Measurements from ENCODE around the gene GCG. TPM values are rescaled to one million over a fixed set of nuclear protein-coding genes. Genes with fewer than 3 reads are reported as not detected.

Gene GCG
- polyA plus RNA-seq, 12 donors: 11.5 to 75.9 (median 24.1) TPM; not detected in 1

- no peak for DNase-seq
Measured at GRCh38 chr2:162106746-162107145, 45.3 kb downstream of the GCG start.

GRCh38 chr2:162106146-162106551 lies 45.9 kb downstream of the GCG start:
- no peak for DNase-seq

GRCh38 chr2:162103443-162104009 lies 48.5 kb downstream of the GCG start:
- no peak for DNase-seq

GRCh38 chr2:162100579-162100978 lies 51.5 kb downstream of the GCG start:
- DNase-seq: no peak

GRCh38 chr2:162099836-162100235 lies 52.2 kb downstream of the GCG start:
- DNase-seq: no peak

Other genes starting within 250 kb of the GCG start
- gene DPP4, start 78.0 kb downstream of the GCG start, polyA plus RNA-seq (ENCODE audit: insufficient read length in 12 of 12): 10 to 100 TPM in 8 of 12 donors, 1 to 10 TPM in 3, not detected in 1; 7.9 to 40.4 (median 11.8) TPM
- gene FAP, start 91.2 kb upstream of the GCG start, polyA plus RNA-seq (ENCODE audit: insufficient read length in 12 of 12): 100 to 1,000 TPM in 3 of 12 donors, 10 to 100 TPM in 8, not detected in 1; 55.9 to 122 (median 96.2) TPM
- 1 to 10 TPM in 11 of 12 donors, not detected in 1; 2.3 to 7.1 (median 4.0) TPM for gene IFIH1, start 166.4 kb upstream of the GCG start, polyA plus RNA-seq (ENCODE audit: insufficient read length in 12 of 12)
- gene GCA, start 191.9 kb upstream of the GCG start, polyA plus RNA-seq (ENCODE audit: insufficient read length in 12 of 12): 10 to 100 TPM in 11 of 12 donors, not detected in 1; 10.8 to 17.2 (median 14.8) TPM

All from muscle of arm (tissue), 12 donors.